ENCODE results near the gene ANTKMT.
A peak's percentile ranks its signal among the peaks of the same experiment; 100 is the strongest.

Gene ANTKMT

GRCh38 chr16:700684-701584 lies 20.0 kb upstream of the ANTKMT start:
- peak in 1 of 2 experiments; percentile 61 for DNase-seq

- no peak for DNase-seq
These were observed 18.6 kb upstream of the ANTKMT start for GRCh38 chr16:702341-702740.

DNA sequence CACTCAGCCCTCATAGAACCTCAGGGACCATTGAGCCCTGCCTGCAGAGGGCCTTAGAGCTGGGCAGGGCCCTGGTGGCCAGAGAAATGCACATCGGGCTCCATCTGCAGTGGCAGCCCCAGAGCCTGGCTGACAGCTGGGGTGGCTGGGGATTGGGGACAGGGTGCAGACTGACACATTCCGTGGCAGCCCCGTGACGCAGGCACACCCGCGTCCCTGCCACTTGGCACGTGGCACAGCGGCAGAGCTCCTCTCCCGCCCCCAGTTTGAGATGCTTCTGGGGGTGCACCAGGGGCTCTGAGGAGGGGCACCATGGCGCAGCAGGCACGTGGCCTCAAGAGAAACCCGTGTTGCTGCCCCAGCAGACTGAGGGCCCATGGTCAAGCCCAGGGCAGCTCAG lies 17.5 kb upstream of the ANTKMT start:
- no peak for DNase-seq

DNA sequence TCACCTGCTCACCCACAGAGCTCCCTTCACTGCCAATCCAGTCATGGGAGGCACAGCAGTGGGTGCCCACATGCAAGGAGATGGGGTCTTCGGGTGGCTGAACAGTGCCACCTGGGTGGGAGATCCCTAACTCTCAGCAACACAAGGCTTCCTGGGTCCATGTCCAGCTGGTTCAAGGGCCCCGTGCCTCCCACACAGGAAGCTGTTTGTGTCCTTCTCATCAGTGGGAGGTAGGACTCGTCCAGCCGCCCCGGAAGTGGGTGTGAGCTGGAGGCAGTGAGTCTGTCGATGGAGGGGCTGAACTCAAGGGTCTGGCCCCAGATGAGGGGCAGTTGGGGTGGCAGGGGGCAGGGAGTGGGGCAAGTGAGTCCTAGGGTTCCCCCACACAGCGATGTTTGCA lies 16.9 kb upstream of the ANTKMT start:
- no peak for DNase-seq

DNA sequence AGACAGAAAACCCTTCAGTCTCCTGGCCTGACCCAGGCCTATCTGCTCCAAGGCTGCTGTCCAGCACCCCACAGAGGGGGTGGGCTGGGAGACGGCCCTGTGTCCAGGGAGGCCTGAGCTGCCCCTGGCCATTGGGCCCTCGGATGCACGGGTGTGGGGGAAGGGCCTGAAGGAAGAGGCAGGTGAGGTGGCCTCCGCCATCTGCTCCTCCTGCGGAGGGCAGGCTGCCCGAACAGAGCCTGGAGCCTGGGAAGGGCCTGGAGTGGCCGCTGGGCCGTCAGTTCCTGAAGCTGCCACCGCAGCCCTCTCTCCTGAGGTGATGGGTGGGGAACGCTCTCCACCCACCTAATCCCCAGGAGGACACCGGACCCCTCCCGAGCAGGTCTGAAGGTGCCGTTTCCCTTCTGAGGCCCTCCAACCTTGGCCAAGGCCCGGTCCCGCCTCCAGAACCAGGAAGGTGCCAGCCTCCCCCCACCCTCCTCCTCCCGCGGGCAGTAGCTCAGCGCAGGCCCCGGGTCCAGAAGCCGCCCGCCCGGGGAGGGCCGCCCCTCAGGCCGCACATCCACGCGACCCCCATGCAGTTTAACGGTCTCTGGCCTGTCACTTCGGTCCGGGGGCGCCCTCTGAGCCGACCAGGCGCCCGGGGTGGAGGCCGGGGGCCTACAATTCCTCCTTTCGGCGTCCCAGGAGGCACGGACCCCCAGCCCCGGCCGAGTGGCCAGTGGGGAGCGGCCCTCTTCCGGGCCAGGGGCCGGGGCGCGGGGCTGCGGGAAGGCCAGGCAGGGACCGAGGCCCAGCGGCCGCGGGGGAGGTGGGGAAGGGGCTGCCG lies 16.2 kb upstream of the ANTKMT start:
- no peak for DNase-seq

DNA sequence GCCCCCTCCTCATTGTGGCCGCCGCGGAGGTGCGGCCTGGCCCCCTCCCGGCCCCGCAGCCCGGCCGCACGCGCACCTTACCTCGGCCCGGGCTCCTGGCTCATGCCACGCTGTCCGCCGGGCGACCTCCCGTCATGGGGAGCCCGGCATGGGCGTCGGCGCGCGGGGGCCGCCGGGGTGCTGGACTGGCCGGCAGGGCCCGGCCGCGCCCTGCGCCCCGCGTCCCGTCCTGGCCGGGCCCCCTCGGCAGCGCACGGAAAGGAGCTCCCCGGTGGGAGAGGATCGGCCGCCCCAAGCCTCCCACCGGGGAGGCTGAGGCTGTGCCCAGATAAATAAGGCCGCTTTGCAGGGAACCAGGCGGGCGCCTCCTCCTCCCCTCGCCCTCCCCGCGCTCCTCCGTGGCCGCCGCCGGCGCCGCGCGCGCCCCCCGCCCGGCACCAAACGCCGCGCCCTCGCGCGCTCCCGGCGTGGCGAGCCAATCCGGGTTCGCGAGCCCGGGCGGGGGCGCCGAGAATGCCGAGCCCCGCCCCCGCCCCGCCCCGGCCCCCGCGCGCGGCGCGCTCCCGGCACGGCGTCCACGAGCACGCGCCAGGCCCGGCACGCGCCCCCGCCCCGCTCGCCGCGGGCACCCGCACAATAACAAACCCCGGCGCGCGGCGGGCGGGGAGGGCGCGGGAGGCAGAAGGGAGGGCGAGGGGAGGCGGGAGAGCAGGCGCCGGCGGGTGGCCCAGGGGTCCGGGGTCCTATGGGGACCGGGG lies 15.3 kb upstream of the ANTKMT start, which contains the start of gene FBXL16:
TSS of gene FBXL16 (minus strand) at position 371 of the 758 bp plus-strand sequence. CDS start 8,396 bp downstream, outside the sequence.
- DNase-seq, result no peak

DNA sequence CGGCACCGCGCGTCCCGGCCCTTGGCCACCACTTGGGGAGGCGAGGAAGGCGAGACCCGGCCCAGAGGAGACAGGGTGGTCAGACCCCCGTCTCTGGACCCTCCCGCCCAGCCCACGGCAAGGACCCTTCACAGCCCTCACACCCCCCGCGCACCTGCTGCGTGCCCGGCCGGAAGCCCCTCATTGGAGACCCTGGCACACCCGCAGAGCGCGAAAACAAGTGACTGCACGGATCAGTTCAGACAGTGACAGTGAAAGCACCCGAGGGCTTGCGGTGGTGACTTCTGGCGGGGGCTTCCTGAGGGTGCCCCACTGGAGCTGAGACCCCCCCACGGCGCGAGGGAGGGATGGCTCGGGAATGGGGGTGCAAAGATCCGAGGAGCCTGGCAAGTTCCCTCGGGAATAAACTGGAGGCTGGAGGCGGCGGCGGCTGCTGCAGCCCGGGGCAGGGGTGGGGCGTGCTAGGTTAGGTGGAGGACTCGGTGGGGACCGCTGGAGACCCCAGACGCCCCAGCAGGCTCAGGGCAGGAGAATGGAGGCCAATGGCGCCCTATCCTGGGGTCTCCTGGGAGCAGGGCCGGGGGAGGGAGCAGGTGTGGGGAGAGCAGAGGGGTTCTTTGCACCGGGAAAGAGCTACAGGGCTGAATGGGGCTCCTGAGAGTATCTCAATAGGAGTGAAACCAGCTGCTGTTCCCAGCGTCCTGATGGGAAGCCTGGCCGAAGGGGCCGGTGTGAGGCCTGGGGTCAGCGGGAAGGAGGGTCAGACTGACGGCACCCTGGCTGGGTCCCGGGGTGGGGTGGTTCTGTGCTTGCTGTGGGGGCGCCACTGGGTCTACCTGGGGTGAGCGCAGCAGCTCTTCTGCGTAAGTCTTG lies 14.5 kb upstream of the ANTKMT start:
- DNase-seq, result no peak

GRCh38 chr16:707062-707538 lies 13.8 kb upstream of the ANTKMT start:
- no peak for DNase-seq

DNA sequence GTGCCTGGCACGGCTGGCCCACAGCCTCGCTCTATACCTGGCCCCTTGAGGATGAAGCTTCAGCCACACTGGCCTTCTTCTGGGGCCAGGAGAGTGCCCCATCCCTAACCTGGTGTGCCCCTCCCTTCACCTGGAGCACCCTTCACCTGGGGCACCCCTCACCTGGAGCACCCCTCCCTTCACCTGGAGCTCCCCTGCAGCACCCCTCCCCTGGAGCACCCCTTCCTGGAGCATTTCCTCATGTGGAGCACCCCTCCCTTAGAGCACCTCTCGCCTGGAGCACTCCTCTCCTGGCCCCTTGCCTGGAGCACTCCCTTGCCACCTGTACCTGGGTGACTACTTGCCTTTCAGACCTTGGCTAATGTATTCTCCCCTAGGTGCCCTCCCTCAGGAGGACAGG lies 12.9 kb upstream of the ANTKMT start:
- DNase-seq, result no peak

GRCh38 chr16:708959-709358 lies 12.0 kb upstream of the ANTKMT start:
- DNase-seq, result no peak

DNA sequence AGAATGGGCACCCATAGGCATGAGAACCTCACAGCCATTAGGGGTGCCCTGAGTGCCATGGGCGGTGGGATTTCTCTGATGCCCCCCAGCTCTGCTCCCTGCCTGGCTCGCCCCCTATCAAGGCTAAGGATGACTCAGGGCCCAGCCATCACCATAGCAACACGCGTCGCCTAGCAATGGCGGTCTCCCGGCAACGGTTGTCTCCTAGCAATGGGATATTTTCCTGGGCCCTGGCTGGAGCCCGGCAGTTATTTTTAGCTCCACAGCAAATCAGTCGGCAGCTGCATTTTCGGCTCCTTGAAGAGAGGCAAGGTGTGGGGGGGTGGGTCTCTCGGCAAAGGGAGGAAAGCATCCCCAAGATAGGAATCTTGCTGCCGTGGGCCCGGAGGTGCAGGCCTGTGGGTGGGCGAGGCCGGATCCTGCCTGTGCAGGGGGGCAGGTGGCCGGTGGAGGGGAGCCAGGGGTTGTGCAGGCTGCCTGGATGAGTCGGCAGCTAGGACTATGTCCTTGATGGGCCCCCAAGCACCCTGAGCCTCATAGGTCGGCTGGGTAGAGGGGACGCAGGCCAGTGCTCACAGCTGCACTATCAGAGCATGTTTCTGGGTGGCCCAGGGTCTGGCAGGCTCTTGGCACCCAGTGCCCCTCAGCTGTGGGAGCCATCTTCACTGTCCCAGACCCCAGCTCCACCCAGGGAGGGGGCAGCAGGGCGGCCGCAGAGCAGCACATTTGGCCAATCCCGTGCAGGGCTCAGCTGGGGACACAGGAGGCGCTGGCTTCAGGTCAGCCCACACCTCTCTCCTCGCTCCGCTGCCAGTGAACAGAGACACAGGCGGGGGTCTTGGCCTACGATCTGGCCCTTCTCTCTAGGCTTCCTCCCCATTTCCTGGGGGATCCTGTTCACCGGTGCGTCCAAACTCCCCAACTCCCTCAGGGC lies 11.1 kb upstream of the ANTKMT start:
- DNase-seq, result no peak

DNA sequence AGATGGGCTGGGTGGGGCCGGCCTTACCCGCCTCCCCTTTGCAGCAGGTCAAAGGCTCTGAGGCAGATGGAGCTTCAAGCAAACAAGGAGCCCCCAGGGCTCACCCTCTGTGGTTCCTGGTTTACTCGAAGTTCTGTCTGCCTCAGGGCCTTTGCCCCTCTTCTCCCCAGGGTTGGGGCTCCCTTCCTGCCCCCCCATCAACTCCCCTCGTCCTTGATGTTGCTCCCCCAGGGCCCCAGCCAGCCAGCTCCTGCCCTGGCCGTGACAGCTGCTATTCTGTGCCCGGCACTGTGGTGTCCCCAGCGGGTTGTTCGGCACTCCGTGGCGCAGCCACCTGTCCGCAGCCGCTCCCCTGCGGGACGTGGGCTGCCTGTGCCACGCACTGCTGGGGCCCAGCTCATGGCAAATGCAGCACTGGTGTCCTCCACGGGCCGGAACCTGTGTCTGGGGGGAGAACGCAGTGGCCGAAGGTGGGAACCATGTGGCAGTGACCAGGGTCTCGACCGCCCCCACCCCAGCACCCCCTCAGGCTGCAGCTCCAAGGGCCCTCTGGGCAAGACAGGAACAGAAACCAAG lies 10.4 kb upstream of the ANTKMT start:
- no peak for DNase-seq

DNA sequence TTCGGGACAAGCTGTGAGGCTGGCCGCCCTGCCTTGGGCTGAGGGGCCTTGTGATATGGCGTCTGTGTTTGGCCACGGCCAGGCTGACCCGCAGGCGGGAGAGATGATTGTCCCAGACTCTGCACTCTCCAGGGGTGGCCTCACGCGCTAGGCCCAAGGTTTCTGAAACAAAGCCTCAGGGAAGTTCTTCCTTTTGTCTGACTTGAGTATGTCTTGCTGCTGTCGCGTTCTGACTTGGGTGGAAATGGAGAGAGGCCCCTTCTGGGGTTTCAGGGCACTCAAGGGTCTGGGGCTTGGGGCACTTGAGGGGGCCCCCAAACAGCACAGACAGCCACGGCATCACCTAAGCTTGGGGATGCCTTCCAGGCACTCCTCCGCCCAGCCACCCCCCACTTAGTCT lies 9.9 kb upstream of the ANTKMT start:
- no peak for DNase-seq

GRCh38 chr16:711548-712320 lies 9.2 kb upstream of the ANTKMT start:
- DNase-seq, result peak; percentile 84 to 89

GRCh38 chr16:712740-713250 lies 8.2 kb upstream of the ANTKMT start:
- peak; percentile 82 to 83 for DNase-seq

GRCh38 chr16:714079-714478 lies 6.9 kb upstream of the ANTKMT start:
- no peak for DNase-seq

DNA sequence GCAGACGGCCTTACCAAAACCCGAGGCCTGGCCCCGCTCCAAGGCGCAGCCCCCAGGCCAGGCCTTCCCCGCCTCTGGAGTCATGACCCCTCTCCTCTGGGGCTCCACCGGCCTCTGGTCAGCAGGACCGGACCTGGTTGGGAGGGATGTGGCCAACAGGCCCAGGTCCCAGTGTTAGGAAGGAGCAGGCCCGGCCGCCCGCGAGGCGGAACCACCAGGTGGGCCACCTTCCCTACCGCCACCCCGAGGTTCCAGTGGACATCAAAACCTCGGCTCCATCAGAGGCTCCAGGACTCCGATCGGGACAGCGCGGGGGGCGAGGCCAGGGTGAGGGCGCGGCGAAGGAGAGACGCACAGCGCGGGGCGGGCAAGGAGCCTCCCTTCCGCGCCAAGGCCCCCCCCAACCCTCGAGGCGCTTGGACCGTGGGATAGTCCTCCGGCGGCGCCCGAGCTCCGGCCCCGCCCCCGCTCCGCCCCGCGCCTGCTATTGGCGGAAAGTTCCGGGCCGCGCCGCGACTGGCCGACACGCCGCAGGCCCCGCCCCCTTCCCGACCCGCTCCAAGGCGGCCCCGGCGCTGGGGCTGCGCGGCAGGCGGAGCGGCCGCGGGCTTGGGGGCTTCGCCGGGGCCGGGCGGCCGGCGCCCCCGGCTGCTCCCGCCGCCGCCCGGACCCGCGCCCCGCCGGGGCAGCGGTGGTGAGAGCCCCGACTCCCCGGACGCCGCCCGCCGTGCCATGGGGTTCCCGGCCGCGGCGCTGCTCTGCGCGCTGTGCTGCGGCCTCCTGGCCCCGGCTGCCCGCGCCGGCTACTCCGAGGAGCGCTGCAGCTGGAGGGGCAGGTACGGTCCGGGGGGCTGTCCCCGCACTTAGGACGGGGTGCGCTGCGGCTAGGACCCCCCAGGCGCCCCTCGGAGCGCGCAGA lies 6.1 kb upstream of the ANTKMT start, which contains the start of gene METRN:
TSS of gene METRN (plus strand) at position 561 of the 919 bp plus-strand sequence. CDS start at position 733, 172 bp downstream.
- DNase-seq, result peak; percentile 92 to 95
